GM23248 (cell line): ENCODE data around the gene PHYKPL.

Source experiments
- EZH2 ChIP-seq: fragments of 200-600 bp; sonication (generic); IDR thresholded peaks from 2 replicates; pipeline ENCODE4 v1.6.1; 2018; ENCODE audit warnings: antibody characterized with exemption, mild to moderate bottlenecking; ENCODE audit not compliant: insufficient read depth, poor library complexity, severe bottlenecking
- EZH2phosphoT487 ChIP-seq: fragments of 200-600 bp; sonication (generic); IDR thresholded peaks from 2 replicates; pipeline ENCODE4 v1.6.1; 2018; ENCODE audit warnings: antibody characterized with exemption, moderate library complexity, mild to moderate bottlenecking, low read depth; ENCODE audit not compliant: insufficient read depth

DNA sequence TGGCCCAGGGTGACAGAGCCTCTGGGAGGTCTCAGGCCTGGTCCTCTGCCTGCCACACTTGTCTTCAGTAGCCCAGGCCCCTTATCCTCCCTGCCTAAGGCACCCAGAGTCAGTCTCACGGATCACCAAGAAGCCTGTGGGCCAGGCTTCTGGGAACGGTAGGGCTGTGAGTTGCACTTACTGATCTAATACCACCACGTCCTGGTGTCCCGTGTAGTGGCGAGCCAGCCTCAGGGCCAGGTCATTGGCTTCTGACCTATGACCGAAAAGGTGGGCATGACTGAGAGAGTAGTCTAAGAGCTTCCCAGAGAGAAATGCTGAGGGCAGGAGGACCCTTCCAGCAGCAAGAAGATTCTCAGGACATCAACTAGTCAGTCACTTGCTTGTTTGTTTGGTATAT, 7.4 kb downstream of the PHYKPL start:
- TF ChIP-seq EZH2 (no peak), EZH2phosphoT487 (no peak)
